Uterus (tissue), 2 donors: ENCODE results near the gene DCP1B.

Source experiments
- CTCF ChIP-seq, 4 experiments: fragments of 200-600 bp in 2 of 4; fragments of 450-650 bp in 2 of 4; sonication (generic) in 2 of 4; IDR thresholded peaks; one replicate each; pipeline ENCODE4 v1.5.1; 2016 to 2019; ENCODE audit warnings: antibody characterized with exemption in 4 of 4, mild to moderate bottlenecking in 2 of 4, moderate library complexity in 1 of 4
- POLR2A ChIP-seq, 2 donors: fragments of 450-650 bp; IDR thresholded peaks; one replicate each; pipeline ENCODE4 v1.6.1; 2016; ENCODE audit warnings: antibody characterized with exemption in 2 of 2, mild to moderate bottlenecking in 1 of 2, moderate library complexity in 1 of 2

GRCh38 chr12:1911598-1912575 lies 92.4 kb downstream of the DCP1B start:
- TF ChIP-seq CTCF (IDR thresholded peaks at IDR 0.05) (no peak), POLR2A (IDR thresholded peaks at IDR 0.05) (no peak)
